GM18499 (cell line): ENCODE measurements around the gene EPHB1.
"Not testable (repeated sequence)": the region's sequence is repeated elsewhere in the genome, so short reads cannot be mapped to it uniquely, and the experiment has no call there.

Experiments used
- ATAC-seq: cut with Tn5 transposase; IDR thresholded peaks from one replicate; pipeline ENCODE4 v1.9.1; 2021; ENCODE audit warnings: moderate number of reproducible peaks; ENCODE audit not compliant: insufficient read depth, unreplicated experiment

EPHB1 gene

DNA sequence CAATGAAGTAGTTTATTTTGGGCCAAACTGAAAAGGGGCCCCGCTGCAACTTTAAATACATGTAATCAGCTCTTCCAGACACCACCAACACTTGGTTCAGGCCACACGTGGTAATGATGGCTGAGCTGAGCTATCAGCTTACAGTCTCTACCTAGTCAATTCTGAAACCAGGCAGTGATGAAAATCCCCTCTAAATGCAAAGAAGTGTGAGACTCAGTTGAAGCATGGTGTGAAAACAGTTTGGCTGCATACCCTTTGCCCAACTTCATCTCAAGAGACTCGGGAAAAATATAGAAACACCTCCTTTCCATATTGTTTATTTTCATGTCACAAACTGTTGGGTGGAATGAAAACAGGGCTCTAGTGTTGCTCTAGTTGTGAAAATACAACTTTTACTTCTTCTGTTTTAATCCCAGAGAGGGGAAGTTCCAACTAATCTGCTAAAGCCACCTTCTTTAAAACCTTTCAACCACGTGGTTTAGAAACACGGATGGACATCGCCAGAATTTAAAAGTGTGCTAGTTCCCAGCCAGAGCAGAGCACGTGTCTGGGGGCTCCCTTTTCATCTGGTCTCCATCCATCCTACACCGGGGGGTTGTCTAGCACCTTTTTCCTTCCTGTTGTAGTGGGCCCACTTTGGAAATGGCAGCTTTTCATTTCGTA is 229.1 kb downstream of the EPHB1 start:
- ATAC-seq = no peak

DNA sequence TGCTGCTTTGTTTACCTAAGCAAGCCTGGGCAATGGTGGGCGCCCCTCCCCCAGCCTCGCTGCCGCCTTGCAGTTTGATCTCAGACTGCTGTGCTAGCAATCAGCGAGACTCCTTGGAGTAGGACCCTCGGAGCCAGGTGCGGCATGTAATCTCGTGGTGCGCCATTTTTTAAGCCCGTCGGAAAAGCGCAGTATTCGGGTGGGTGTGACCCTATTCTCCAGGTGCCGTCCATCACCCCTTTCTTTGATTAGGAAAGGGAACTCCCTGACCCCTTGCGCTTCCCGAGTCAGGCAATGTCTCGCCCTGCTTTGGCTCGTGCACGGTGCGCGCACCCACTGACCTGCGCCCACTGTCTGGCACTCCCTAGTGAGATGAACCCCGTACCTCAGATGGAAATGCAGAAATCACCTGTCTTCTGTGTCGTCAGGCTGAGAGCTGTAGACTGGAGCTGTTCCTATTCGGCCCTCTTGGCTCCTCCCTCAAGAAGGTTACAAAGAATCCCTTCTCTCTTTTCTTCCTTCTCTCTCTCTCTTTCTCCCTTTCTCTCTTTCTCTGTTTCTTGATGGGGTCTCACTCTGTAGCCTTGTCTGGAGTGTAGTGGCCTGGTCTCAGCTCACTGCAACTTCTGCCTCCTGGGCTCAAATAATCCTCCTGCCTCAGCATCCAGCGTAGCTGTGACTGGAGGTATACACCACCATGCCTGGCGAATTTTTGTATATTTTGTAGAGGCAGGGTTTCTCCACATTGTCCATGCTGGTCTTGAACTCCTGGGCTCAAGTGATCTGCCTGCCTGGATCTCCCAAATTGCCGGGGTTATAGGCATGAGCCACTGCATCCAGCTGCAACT is 235.9 kb downstream of the EPHB1 start:
- ATAC-seq = not testable (repeated sequence)

DNA sequence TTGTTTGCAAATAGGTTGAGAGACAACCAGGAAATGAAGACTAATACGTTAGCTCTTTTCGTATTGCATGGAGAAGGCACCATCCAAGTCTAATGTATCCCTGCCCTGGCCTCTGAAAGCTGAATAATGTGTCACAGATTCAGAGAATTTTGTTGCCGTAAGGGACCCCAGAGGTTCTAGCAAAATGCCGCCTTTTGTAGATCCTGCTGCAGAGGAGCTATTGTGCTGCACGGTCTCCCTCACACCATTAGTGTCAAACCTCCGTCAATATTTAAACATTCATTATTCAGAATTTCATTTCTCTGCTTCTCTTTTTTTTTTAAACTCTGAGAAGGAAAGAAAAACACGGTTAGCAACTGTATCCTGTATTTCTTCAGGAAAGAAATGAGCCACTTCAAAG is 238.7 kb downstream of the EPHB1 start:
- ATAC-seq = no peak

DNA sequence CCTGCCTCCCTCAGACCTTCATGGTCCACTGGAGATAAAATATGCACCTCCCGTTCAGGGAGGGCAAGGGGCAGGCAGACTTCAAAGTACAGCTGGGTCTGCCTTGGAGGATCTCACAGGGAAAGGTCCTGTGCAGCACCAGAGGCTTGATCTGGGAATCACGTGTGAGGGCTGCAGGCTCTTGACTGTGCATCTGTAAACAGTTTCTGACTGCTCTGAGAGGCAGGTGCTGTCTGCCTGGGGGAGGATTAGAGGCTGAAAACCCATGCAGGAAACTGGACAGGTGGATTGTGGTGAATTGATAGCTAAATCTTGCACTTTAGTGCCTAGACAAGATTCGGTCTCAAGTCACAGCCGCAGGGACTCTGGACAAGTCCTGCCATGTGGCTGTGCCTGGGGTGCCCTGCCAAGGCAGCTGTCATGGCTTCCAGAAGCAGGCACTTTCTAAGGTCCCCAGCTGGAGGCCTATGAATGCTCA is 239.3 kb downstream of the EPHB1 start:
- no peak for ATAC-seq

DNA sequence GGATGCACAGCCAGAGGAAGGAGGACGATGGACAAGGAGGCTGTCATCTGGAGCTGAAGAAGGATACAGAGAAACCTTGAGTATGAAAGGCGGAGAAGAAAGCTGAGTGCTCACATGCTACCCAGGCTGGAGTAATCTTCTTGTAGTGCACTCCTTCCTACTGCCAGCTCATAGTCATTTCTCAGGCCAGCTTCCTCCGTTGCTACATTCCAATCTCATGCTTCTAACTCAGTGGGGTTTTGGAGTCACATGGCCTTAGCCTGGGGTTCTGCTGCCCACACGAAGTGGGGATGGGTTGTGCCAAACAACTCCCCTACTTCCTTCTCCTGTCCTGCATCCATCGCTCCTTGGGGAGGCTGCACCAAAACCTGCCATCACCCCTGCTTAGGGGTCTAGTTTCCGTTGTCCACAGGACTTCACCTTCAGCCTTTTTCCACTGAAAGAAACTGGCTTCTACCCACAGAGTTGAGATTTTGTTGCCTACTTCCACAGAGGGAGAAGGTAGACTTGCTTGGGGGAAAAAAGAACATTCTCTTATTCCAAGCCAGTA is 239.9 kb downstream of the EPHB1 start:
- ATAC-seq = no peak

DNA sequence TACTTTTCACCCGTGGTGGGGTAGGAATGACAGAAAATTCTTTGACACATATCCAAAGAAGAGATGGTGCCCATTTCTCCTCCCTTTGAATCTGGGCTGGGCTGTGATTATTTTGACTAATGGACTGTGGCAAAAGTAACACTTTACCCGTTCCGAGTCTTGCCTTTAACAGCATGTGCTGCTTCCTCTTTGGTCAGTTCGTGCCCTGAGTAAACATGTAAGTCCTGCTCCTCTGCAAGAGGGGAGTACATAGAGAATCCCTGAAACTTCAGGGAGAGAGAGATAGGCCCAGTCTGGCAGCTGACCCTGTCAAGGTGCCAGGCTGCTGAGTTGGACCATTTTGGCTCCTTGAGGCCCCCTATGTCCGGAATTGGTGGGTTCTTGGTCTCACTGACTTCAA is 243.1 kb downstream of the EPHB1 start:
- no peak for ATAC-seq

DNA sequence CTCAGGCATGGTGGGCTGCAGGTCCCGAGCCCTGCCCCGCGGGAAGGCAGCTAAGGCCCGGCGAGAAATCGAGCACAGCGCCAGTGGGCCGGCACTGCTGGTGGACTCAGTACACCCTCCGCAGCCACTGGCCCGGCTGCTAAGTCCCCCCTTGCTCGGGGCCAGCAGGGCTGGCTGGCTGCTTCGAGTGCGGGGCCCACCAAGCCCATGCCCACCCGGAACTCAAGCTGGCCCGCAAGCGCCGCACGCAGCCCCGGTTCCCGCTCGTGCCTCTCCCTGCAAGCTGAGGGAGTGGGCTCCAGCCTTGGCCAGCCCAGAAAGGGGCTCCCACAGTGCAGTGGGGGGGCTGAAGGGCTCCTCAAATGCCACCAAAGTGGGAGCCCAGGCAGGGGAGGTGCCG is 244.5 kb downstream of the EPHB1 start:
- not testable (repeated sequence) for ATAC-seq

DNA sequence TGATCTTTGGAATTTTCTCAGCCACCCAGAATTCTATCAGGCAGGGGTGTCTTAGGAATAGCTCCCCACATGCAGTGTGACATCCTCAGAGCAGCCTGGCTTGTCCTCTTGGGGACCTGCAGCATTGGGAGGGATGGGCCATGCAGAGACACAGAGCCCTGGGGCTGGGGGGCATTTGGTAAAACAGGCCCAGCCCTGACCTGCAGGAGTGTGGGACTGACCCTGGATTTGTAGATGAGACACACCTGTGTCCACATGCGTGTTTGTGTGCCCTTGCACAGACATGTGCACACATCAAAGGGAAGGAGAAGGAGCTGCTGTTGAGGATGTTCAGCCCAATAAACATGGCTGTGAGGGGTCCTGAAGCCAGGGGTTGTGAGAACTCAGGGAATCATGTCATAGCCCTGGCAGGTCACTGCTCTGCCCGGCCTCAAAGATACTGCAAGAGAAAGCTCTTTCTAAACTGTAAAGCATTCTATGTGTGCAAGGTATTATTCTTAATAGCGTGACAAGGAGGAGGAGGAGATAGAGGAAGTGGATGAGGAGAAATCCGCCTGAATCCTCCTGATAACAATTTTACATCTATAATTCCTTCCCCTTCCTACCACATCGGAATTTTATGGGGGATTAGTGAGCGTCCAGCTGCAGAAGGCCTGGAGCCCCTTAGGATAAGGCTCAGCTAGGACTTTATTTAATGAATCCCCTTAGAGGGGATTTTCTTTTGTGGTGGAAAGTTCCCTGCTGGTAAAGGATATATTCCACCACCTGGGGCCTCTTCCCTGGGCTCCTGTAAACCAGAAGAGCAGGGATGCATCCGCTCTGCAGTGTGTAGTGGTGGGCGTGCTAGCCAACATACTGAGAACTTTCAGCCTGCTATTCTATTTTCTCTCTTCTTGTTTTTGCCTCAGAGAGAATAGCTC is 245.5 kb downstream of the EPHB1 start:
- no peak for ATAC-seq

DNA sequence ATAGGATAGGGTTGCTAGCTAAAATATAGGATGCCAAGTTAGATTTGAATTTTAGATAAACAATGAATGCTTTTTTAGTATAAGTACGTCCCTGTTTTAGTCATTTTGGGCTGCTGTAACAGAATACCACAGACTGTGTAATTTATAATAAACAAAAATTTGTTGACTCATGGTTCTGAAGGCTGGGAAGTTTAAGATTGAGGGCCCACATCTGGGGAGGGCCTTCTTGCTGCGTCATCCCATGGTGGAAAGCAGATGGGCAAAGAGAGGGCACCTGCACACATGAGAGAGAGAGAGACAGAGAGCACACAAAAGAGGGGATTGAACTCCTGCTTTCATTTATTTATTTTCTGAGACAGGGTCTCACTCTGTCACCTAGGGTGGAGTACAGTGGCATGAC is 246.5 kb downstream of the EPHB1 start:
- ATAC-seq = no peak

DNA sequence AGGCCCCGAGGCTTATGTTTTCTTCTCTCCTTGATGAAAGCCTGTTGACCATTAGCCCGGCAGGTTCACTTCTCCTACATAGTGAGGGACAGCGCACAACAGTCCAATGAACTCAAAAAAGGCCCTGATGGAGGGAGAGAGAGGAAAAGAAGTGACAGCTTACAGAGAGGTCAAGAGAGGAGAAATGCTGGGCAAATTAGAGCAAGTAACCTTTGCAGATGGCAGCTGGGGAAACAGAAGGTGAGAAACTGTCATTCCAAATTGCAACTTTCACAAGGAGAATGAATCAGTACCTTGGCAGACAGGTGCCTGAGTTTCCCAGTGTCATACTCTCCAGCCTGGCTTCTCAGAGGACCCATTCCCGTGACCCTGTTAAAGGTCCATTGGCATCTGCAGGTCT is 252.0 kb downstream of the EPHB1 start:
- ATAC-seq = no peak

DNA sequence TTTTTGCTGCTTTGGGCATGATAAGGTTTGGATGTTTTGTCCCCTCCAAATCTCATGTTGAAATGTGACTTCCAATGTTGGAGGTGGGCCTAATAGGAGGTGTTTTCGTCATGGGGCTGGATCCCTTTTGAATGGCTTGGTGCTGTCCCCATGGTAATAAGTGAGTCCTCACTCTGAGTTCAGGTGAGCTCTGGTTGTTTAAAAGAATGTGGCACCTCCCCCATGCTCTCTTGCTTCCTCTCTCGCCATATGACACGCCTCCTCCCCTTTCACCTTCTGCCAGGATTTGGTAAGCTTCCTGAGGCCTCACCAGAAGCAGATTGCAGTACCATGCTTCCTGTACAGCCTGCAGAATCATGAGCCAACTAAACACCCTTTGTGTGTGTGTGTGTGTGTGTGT is 255.5 kb downstream of the EPHB1 start:
- no peak for ATAC-seq

DNA sequence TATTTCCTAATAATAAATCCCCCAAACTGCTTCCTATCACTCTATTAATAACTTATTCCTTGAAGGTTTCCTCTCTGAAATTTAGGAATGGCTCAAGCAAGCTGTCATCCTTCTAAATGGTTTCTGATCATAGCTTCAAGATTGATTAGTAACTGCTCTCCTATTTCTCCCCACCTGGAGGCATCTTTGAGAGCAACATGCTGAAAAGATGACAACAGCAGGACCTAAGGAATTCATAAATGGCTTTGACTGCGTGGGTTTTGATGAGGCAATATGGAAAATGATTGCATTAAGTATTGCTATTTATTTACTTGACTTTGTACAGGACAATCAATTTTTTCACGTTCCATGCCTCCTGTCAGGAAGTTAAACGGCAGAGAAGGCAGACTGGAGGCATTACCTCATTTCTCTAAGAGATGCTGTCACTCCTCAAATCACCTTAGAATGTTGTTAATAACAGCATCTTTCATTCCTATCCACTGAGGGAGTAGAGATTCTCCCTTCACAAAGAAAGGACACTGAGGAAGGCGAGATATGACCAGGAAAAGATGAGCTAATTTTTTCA is 256.4 kb downstream of the EPHB1 start:
- ATAC-seq = no peak

DNA sequence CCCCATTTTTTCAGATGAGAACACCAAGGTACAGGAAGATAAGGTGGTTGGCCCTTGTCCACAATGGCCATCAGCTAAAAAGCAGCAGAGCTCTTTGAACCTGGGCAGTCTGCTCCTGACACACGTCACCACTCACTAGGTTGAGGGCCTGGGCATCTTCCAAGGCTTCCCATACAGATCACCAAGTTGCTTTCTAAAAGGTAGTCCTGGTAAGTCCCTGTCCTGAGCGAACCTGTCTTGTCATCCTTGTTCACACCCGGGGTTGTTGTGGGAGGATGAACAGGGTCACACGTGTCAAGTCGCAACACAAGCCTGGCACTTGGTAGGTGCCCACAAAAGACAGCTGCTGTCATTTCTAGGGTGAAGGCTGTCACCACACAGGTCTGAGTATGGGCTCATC is 260.4 kb downstream of the EPHB1 start:
- ATAC-seq = no peak

DNA sequence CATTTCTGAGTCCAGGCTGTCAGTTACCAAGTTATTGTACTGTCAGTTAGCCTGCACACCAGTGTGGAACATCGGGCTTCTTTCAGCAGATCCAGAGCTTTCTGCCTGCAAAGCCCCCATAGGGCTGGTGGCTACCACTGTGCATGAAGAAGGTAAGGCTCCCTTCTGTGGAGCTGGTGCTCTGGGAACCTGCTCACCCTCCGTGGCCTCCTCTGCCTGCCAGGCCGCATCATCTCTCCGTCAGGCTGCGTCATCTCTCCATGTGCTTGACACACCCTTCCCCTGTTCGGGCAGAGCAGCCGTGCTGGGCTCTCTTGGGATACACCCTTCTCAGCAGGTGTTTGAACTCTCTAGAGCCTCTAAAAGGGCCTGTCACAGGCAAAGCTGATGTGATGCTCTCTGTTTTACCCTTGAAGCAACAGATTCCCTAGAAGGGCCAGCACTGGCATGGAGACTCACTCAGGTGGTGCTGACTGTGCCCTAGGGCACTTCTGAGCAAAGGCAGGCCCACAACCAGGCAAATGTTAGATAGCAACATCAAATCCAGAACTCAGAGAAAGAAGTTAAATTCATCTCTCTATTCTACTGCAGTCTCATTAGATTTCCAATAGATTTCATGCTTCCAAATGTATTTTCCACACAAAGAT is 261.1 kb downstream of the EPHB1 start:
- no peak for ATAC-seq

DNA sequence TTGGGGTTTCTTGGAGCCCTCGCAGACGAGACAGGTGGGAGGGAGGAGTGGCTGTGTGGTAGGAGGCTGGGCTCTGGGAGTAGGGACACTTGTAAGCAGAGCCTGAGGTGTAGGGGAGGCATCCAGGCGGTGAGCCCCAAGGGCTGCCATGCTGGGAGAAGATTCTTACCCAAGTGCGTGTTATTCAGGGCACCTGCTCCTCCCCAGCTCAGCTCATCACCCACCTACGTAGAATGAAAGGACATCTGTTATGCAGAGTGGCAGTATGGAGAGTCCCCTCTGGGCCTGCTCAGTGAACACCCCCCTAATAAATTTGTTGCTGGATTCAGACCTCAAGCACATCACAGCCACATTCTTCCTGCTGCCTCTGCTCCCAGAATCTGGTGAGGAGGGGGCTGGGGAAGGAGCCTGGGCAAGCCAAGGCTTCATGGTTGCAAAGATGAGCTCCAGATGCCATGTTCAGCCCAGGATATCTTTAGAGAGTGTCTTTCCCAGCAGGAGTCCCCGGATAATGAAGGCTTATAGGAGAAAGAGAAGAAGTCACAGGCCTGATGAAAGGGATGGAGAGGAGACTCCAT is 261.8 kb downstream of the EPHB1 start:
- ATAC-seq = no peak

DNA sequence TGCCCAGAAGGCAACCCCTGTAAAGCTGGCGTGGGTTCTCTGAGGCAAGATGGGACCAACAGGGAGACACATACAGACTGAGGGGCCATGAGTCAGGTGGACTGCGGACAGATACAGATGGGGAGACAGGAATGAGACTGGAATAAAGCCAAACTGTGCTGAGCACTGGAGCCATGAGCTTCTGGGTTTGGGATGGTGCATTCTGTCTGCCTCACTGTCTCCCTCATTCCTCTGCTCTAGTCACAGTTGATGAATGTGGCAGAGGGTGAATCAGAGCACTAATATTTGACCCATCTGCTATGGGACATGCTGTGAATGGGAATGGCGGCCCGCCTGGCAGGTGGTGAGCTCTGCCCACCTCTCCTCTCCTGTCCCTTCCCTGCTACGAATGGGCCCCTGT is 262.9 kb downstream of the EPHB1 start:
- ATAC-seq = no peak

DNA sequence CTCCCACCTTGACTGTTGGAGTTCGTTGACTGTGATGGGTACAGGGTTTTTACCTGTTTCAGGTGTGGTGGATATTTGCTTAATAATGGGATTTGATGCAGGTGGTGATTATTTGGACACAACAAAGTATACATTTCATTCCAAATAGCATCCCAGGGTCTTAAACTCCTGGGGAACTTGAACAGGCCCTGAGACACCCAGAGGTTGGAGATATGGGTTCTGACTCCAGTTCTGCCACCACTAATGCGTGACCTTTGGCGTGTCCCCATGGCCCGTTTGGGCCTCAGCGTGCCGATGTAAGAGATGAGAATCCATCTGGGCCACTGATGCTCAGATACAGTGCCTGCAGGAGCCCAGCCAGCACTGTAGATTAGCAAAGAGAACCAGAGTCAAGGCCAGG is 264.5 kb downstream of the EPHB1 start:
- ATAC-seq = no peak

DNA sequence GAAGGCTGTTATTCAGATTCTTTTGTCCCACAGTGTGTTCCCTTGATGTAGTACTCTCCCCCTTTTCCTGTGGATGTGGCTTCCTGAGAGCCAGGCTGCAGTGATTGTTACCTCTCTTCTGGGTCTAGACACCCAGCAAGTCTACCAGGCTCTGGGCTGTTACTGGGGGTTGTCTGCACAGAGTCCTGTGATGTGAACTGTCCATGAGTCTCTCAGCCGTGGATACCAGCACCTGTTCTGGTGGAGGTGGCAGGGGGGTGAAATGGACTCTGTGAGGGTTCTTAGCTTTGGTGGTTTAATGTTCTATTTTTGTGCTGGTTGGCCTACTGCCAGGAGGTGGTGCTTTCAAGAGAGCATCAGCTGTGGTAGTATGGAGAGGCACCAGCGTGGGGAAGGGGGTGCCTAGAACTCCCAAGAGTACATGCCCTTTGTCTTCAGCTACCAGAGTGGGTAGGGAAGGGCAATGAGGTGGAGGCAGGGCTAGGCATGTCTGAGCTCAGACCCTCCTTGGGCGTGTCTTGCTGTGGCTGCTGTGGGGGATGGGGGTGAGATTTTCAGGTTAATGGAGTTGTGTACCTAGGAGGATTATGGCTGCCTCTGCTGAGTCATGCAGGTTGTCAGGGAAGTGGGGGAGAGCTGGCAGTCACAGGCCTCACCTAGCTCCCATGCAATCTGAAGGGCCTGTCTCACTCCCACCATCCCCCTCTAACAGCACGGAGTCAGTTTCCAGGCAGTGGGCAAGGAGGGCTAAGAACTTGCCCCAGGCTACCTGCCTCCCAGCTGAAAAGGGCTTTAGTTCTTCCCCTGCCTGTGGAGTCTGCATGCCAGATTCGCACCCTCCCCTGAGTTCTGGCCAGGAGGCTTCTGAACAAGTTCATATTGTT is 272.0 kb downstream of the EPHB1 start:
- not testable (repeated sequence) for ATAC-seq
